Keratinocyte (primary cell): Measurements from ENCODE around the gene KRTAP10-7. TPM values are rescaled to one million over a fixed set of nuclear protein-coding genes. Genes with fewer than 3 reads are reported as not detected.

ENCODE experiments used
- DNase-seq: peaks from one replicate; pipeline ENCODE4 v3.0.0-alpha.2; 2011; ENCODE audit warnings: low read depth, missing footprints, low spot score
- FAIRE-seq: peaks from 2 replicates; lab custom pipeline; 2011; peaks lifted over from hg19 to GRCh38; lab: Jason Lieb, UNC
- H2AFZ ChIP-seq: 2 replicates; pipeline ENCODE4 v1.6.0; 2012; ENCODE audit warnings: low read length, control low read depth, inconsistent platforms; ENCODE audit not compliant: control insufficient read depth
- H3K27ac ChIP-seq: 2 replicates; pipeline ENCODE4 v1.5.1; 2011; ENCODE audit warnings: low read length; ENCODE audit not compliant: control insufficient read depth, insufficient read depth
- H3K27me3 ChIP-seq: 3 replicates; pipeline ENCODE4 v1.6.0; 2011; ENCODE audit warnings: low read length; ENCODE audit not compliant: control insufficient read depth, insufficient read depth; ENCODE audit errors: extremely low read depth
- H3K36me3 ChIP-seq, 2 experiments: 2 replicates in 1 of 2; 3 replicates in 1 of 2; pipeline ENCODE4 v1.5.1; 2011; ENCODE audit warnings: low read length in 2 of 2, mild to moderate bottlenecking in 1 of 2; ENCODE audit not compliant: control insufficient read depth in 2 of 2, insufficient read depth in 2 of 2; ENCODE audit errors: extremely low read depth in 1 of 2
- H3K4me1 ChIP-seq: 3 replicates; pipeline ENCODE4 v1.5.1; 2011; ENCODE audit warnings: low read length; ENCODE audit not compliant: control insufficient read depth, insufficient read depth; ENCODE audit errors: extremely low read depth
- H3K4me2 ChIP-seq: 3 replicates; pipeline ENCODE4 v1.6.0; 2011; ENCODE audit warnings: low read depth, low read length; ENCODE audit not compliant: control insufficient read depth, insufficient read depth; ENCODE audit errors: extremely low read depth
- H3K4me3 ChIP-seq, 3 experiments: fragments of 200-600 bp in 1 of 3; sonication (generic) in 1 of 3; 2 replicates in 2 of 3; 3 replicates in 1 of 3; pipeline ENCODE4 v1.5.1; 2011 to 2016; ENCODE audit warnings: low read length in 3 of 3, mild to moderate bottlenecking in 3 of 3, control low read depth in 2 of 3, inconsistent platforms in 1 of 3, low read depth in 1 of 3, mixed read lengths in 1 of 3, mixed run types in 1 of 3, moderate library complexity in 1 of 3; ENCODE audit not compliant: control insufficient read depth in 2 of 3, insufficient read depth in 2 of 3; ENCODE audit errors: extremely low read depth in 1 of 3
- H3K79me2 ChIP-seq: 2 replicates; pipeline ENCODE4 v1.6.0; 2012; ENCODE audit warnings: low read length; ENCODE audit not compliant: control insufficient read depth, insufficient read depth
- H3K9ac ChIP-seq: 3 replicates; pipeline ENCODE4 v1.6.0; 2011; ENCODE audit warnings: low read length; ENCODE audit not compliant: control insufficient read depth, insufficient read depth; ENCODE audit errors: extremely low read depth
- H3K9me1 ChIP-seq: 3 replicates; pipeline ENCODE4 v1.6.0; 2011; ENCODE audit warnings: low read length; ENCODE audit not compliant: control insufficient read depth, insufficient read depth; ENCODE audit errors: extremely low read depth
- H3K9me3 ChIP-seq: 2 replicates; pipeline ENCODE4 v1.5.1; 2012; ENCODE audit warnings: low read depth, low read length; ENCODE audit not compliant: control insufficient read depth
- H4K20me1 ChIP-seq: 3 replicates; pipeline ENCODE4 v1.6.0; 2011; ENCODE audit warnings: low read length; ENCODE audit not compliant: control insufficient read depth, insufficient read depth; ENCODE audit errors: extremely low read depth
- CTCF ChIP-seq, 3 experiments: IDR thresholded peaks in 1 of 3; conservative IDR thresholded peaks in 1 of 3; optimal IDR thresholded peaks in 1 of 3; 2 replicates in 2 of 3; 3 replicates in 1 of 3; pipeline versions ENCODE3 to v1.5.1; 2011; ENCODE audit warnings: low read length in 3 of 3, mild to moderate bottlenecking in 3 of 3, moderate library complexity in 2 of 3, control low read depth in 1 of 3, inconsistent platforms in 1 of 3; ENCODE audit not compliant: insufficient read depth in 2 of 3; ENCODE audit errors: extremely low read depth in 1 of 3
- EZH2 ChIP-seq: IDR thresholded peaks from one replicate; pipeline ENCODE4 v1.6.1; 2012; ENCODE audit warnings: inconsistent platforms, mild to moderate bottlenecking, low read length, moderate library complexity
- dilution Hi-C: fragments of 300-500 bp; cut with MboI; formaldehyde crosslinking; loops from one replicate; pipeline ENCODE4 v1.7.0; 2020; ENCODE audit warnings: low sequenced_read_pairs; ENCODE audit not compliant: extremely low pct_ligation_motif_present
- polyA plus RNA-seq, 5 experiments: library from polyadenylated mRNA; depleted of rRNA in 3 of 5; stranded (reverse) in 3 of 5; stranded (forward) in 1 of 5; unstranded in 1 of 5; fragments of >200 nt; gene quantifications; 1 replicate in 1 of 5; 2 replicates in 3 of 5; 3 replicates in 1 of 5; pipeline versions ENCODE4 v1.2.1 to v1.2.3, GENCODE V29; 2011 to 2012; ENCODE audit warnings: missing spikeins in 2 of 5, low read depth in 1 of 5, low replicate concordance in 1 of 5

Gene KRTAP10-7
- polyA plus RNA-seq, 1 donor (not counting 4 experiments of a cell fraction or from before 2014, with no cell fraction given): not detected

GRCh38 chr21:44611551-44611950, 11.2 kb downstream of the KRTAP10-7 start:
- no peak for TF ChIP-seq CTCF (optimal IDR thresholded peaks at IDR 0.05 in 1 of 3, IDR thresholded peaks at IDR 0.05 in 1 of 3, conservative IDR thresholded peaks at IDR 0.05 in 1 of 3; ENCODE audit: extremely low read depth in 1 of 3, insufficient read depth in 2 of 3, low read length in 3 of 3)
- TF ChIP-seq EZH2: no peak
- Histone ChIP-seq H3K4me3 (no peak overlapping the region), H3K4me1 (peaks cover 4% of the 10 kb centered on the region), H2AFZ (no peak overlapping the region), H3K9me1 (no peaks in the 10 kb centered on the region), H3K27me3 (peaks cover 15% of the 10 kb centered on the region), H3K36me3 (no peaks in the 10 kb centered on the region), H3K9ac (no peak overlapping the region), H3K9me3 (peaks cover 7% of the 10 kb centered on the region), H3K79me2 (no peaks in the 10 kb centered on the region), H4K20me1 (no peaks in the 10 kb centered on the region), H3K4me2 (no peak overlapping the region), H3K27ac (no peak overlapping the region)
- no peak for FAIRE-seq
- dilution Hi-C loops: no loop called here
- no peak for DNase-seq

GRCh38 chr21:44612029-44612486, 11.7 kb downstream of the KRTAP10-7 start, which contains the start of gene KRTAP10-8:
Gene KRTAP10-8 (plus strand): TSS chr21:44612079. CDS start chr21:44612101, 22 bp downstream.
- no peaks in the 10 kb centered on the region for H3K79me2 ChIP-seq
- no peak within 1 kb of the TSS for H3K27ac ChIP-seq
- peaks cover 7% of the 10 kb centered on the region for H3K4me1 ChIP-seq
- no peaks in the 10 kb centered on the region for H3K36me3 ChIP-seq
- peaks cover 7% of the 10 kb centered on the region for H3K9me3 ChIP-seq
- no peak within 1 kb of the TSS for H2AFZ ChIP-seq
- DNase-seq: no peak
- dilution Hi-C loops: no loop called here
- H3K4me2 ChIP-seq: no peak within 1 kb of the TSS
- no peaks in the 10 kb centered on the region for H4K20me1 ChIP-seq
- H3K9ac ChIP-seq: no peak within 1 kb of the TSS
- H3K9me1 ChIP-seq: no peaks in the 10 kb centered on the region
- H3K4me3 ChIP-seq: no peak within 1 kb of the TSS
- no peak for FAIRE-seq
- peaks cover 19% of the 10 kb centered on the region for H3K27me3 ChIP-seq
- no peak for TF ChIP-seq CTCF (optimal IDR thresholded peaks at IDR 0.05 in 1 of 3, IDR thresholded peaks at IDR 0.05 in 1 of 3, conservative IDR thresholded peaks at IDR 0.05 in 1 of 3; ENCODE audit: extremely low read depth in 1 of 3, insufficient read depth in 2 of 3, low read length in 3 of 3)
- no peak for TF ChIP-seq EZH2
